ENCODE data around the gene PLA2G6. TPM values are rescaled to one million over a fixed set of nuclear protein-coding genes. Genes with fewer than 3 reads are reported as not detected.
"Not testable (repeated sequence)": the region's sequence is repeated elsewhere in the genome, so short reads cannot be mapped to it uniquely, and the experiment has no call there.

Gene PLA2G6
- total RNA-seq, 1 donor = 12.3 TPM

GRCh38 chr22:38190581-38190980 lies 9.0 kb upstream of the PLA2G6 start:
- H3K4me3 ChIP-seq (ENCODE audit: low read depth, low read length) = no peak overlapping the region
- no peak for DNase-seq (ENCODE audit: low read depth)
- no peak for TF ChIP-seq CTCF (IDR thresholded peaks at IDR 0.05; ENCODE audit: insufficient read depth, low read length)

GRCh38 chr22:38189104-38189503 lies 7.5 kb upstream of the PLA2G6 start:
- TF ChIP-seq CTCF (IDR thresholded peaks at IDR 0.05; ENCODE audit: insufficient read depth, low read length) = no peak
- DNase-seq (ENCODE audit: low read depth) = no peak

GRCh38 chr22:38187413-38188212 lies 6.0 kb upstream of the PLA2G6 start:
- no peak for TF ChIP-seq CTCF (IDR thresholded peaks at IDR 0.05; ENCODE audit: insufficient read depth, low read length)
- DNase-seq (ENCODE audit: low read depth) = no peak

More at GRCh38 chr22:38189104-38189503, 7.5 kb upstream of the PLA2G6 start:
- no peak overlapping the region for H3K4me3 ChIP-seq (ENCODE audit: low read depth, low read length)

GRCh38 chr22:38186429-38186828 lies 4.8 kb upstream of the PLA2G6 start:
- no peak for TF ChIP-seq CTCF (IDR thresholded peaks at IDR 0.05; ENCODE audit: insufficient read depth, low read length)
- H3K4me3 ChIP-seq (ENCODE audit: low read depth, low read length) = no peak overlapping the region
- DNase-seq (ENCODE audit: low read depth) = no peak

More at GRCh38 chr22:38187413-38188212, 6.0 kb upstream of the PLA2G6 start:
- no peak overlapping the region for H3K4me3 ChIP-seq (ENCODE audit: low read depth, low read length)

GRCh38 chr22:38184788-38185187 lies 3.2 kb upstream of the PLA2G6 start:
- H3K4me3 ChIP-seq (ENCODE audit: low read depth, low read length) = no peak overlapping the region

GRCh38 chr22:38180841-38181452 lies 683 bp downstream of the PLA2G6 start:
- peak overlapping the region; percentile 74 for H3K4me3 ChIP-seq (ENCODE audit: low read depth, low read length)
- DNase-seq (ENCODE audit: low read depth) = no peak
- no peak for TF ChIP-seq CTCF (IDR thresholded peaks at IDR 0.05; ENCODE audit: insufficient read depth, low read length)

More at GRCh38 chr22:38184788-38185187, 3.2 kb upstream of the PLA2G6 start:
- TF ChIP-seq CTCF (IDR thresholded peaks at IDR 0.05; ENCODE audit: insufficient read depth, low read length) = no peak
- DNase-seq (ENCODE audit: low read depth) = no peak

- not testable (repeated sequence) for H3K4me3 ChIP-seq (ENCODE audit: low read depth, low read length); DNase-seq (ENCODE audit: low read depth)
Observed at GRCh38 chr22:38178605-38178937, 3.1 kb downstream of the PLA2G6 start.
